COLO668 (cell line): Measurements from ENCODE around the gene ATF3.

Experiments used
- DNase-seq: peaks from one replicate; lab custom pipeline; 2025; ENCODE audit not compliant: unreplicated experiment; lab: John Stamatoyannopoulos, UW

The ATF3 gene

DNA sequence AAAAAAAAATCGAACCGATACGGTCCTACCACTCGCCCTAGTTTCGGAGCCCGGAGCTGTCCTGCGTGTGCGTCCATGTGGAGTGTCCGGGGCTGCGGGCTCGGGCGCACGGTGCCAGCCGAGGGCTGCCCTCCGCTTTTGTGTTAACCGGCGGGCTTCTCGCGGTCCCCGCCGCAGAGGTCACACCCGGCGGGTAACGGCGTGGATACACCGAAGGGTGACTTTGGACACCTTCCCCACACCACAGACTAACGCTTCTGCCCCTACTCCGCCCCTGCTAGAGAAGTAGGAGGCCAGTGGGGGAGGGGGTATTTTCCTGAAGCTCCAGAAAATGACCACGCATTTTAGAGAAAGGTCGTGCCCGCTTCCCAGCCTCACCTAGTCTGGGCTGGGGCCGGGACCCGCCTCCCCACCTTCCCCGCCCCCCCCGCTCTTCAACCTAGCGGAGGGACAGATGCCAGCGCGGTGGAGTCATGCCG, 609 bp upstream of the ATF3 start:
- no peak for DNase-seq

DNA sequence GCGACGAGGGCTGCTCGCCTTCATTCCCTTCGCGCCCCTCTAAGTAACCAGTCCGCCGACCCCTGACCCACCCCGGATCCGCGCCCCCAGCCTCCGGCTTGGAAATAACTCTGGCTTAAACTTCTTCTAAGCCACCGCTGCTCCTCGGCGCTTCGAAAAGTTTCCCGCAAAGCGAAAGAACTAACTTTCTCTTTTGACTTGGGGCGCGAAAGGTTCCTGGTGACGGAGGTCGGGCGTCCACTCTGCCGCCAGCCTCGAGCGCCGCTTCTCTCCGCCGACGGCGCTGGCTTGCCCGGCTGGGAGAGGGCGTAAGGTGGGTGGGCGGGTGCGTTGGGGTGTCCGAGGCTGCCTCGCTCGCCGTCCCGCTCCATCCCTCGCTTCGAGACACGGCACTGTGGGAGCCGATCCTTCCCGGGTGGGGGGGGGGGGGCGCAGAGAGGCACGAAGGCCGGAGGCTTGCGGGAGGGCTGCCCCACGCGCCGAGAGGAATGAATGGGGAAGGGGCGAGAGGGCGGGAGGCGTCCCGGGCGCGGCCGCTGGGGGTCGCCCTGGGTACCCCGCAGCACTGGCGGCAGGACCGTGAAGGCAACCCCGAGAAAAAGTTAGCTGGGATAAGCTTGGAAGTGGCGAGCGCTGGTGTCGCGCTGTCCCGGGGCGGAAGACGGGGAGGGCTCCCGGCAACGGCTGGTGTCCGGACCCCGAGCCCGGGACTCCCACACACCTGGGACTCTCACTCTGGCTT, 569 bp downstream of the ATF3 start:
- DNase-seq, result peak; percentile 77

DNA sequence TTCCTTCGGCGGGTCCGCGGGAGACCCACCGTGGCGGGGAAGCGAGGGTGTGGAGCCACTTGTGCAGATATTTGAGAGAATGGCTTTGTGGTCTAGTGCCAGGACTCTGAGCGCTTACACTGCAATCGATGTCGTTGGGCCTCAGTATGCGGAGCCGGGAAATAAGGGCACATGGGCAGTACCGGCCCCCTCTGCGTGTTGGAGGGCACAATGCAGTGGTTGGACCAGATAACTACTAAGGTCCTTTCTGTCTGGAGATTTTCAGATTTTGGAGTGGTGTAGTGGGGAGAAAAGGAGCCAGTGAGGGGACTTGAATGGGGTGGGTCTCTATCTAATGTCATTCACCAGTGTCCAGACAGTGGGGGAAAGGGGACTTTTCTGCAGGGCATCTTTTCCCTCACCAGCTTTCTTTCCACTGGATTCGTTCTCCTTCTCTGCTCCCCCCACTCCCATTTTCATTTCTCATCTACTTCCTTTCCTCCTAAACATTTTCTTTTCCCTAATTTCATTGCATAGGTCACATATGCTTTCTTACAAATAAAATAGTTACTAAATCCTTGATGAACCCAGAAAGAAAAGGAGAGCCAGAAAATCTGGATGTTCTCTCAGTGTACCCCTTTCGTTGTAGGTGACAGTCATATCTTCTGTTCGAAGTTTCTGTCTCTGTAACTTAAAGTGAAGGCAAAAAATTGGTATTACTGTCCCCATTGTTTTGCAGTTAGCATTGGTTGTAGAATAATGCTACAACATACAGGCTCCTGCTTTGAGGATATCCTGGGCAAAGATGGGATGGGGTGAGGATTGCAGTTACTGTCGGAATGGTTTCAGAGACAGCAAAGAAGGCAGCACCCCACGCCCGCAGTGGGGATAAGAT, 1.4 kb downstream of the ATF3 start:
- no peak for DNase-seq

DNA sequence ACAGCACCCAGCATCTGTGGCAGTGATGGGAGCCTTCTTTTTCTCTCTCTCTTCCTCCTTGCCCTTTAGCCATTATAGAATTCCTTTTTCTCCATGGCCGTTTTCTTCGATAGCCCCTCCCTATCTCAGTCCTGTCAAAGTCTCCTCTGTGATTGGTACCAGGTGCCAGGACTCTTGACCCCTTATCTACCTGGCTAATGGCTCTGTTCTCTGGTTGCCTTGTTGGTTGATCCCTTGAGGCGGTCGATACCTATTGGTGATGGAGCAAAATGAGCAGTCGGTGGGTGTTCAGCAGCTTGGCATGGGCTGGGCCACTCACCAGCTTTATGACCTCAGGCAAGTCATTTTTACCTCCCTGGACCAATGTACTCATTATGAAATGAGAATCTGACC, 2.0 kb downstream of the ATF3 start:
- no peak for DNase-seq

DNA sequence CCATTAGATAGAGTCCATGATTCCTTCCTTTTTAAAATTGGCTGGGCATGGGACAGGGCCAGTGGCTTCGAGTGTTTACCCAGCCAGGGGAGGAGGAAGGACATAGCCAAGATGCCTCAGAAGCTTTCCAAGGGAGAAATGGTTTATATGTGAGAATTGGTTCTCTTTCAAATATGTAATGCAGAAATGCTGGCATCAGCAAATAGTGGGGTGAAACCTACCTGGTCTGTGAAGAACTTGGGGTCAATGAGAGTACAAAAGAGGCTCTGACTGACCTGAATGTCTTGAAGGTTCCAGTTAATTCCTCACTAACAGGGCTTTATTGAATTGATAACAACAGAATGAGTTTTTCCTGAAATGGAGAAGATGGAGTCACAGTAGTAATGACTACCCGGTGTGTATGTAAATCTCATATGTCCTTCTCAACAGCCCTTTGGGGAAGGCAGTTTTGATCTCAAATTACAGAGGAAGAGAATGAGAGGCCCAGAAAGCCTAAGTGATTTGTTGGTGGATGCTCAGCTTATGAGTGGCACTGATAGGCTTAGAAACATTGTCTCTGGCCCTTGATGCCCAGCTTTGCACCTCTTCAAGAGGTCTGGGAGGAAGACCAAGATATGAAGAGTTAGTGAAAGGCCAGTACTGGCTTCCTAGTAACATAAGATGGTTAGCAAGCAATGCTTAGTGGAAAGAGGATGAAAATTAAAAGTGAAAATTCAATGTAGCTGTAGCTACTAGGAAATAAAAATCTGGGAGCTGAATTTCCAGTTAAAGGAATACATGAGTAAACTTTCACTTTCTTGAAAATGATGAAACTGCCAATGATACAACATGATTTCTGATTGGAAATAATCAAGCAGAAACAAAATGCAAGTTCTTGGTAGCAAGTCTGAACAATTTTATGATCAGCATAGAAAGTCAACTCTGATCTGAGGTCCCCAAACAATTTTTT, 2.7 kb downstream of the ATF3 start:
- DNase-seq, result no peak

DNA sequence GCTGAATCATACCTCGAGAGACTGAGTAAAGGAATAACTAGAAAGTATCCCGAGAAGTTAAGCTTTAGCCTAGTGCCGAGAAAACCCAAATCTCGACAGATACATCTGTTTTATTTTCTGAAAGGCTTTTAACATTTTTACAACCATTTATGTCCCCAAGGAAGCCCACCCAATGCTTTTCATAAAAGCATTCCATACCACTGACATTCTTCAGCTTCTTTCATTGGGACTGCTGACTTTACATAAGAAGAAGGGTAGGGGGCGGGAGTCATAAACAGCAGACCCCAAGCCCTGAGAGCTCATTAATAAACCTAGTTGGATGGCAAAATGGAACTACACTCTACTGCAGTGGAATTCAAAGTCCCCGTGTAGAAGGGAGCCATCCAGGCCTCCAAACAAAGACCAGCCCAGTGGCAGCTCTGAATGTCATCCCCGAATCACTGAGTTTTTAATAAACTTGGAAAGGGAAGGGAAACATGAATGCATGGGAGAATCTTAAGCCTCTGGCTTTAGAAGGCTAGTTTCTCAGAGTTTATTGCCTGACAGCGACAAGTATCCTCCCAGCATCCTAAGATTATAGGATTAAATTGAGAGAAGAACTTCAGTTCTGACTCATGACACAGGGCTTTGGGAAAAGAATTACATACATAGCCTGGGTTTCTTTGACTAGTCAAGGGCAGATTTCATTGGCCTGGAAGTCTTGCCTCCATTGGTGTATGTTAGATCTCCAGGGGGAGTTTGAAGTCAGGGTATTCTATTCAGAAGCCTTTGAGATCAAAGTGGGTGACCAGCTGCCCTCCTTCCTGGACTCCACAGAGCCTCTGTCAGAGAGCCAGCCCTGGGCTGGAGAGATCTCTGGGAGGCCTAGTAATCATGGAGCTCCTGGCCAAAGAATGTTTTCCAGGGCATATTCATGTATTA, 3.7 kb downstream of the ATF3 start:
- no peak for DNase-seq

DNA sequence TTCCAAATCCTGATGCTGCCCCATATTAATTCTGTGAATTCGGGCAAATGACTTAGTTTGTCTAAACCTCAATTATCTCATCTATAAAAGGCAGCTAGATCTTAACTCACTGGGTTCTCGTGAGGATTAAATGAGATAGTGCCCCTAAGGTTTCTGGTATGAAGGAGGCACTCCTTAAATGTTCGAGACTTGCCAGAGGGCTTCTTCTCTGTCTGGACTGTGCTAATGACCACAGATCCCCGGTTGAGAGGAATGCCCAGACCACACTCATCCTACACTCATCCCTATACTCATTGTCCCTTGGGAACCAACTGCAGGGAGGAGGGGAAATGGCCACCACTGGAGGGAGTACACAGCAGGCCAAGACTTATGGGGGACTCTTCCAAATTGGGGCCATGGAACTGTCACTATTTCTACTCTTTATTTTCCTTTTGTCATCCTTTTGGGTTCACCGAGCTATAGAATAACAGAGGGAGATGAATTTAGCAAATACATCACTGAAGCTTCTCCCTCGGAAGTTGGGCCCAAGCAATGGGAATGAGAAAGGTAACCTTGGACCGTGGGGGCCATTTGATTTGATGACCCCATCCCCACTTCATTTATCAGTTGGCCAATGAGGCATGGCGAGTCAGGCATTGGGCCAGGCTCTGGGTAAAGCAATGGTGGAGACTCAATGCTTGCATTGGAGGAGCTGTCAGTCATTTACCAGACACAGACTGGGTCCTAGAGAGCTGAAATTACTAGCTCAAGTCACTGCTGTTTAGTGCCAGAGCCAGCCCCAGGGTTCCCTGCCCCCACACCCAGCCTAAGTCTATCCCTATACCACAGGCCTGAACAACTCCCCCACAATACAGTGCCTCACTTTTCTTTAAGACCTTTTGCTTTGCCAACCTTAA, 5.1 kb downstream of the ATF3 start:
- no peak for DNase-seq

DNA sequence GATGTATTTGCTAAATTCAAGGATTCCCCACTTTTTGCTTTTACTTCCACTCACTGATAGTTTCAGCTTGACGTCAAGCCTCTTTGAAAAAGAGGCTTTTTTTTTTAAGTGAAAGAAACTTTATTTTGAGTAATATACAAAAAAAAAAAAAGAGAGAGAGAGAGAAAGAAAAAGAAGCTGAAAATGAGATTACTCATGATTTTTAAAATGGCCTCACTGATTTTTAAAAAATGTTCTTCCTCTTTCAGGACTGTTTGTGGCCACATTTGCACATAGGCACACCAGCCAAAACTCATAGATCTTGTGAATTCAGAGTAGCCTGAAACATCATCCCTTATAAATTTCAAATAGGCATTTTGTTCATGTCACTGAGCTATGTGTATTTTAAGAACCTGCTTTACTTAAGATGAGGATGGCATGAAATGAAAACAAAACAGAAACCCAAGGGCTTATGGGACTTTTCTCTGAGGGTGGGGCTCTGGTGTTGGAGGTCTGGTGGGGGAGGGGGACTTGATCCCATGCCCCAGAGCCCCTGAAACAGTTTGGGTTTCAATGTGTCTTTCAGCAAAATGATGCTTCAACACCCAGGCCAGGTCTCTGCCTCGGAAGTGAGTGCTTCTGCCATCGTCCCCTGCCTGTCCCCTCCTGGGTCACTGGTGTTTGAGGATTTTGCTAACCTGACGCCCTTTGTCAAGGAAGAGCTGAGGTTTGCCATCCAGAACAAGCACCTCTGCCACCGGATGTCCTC, 6.1 kb downstream of the ATF3 start:
- DNase-seq, result no peak

DNA sequence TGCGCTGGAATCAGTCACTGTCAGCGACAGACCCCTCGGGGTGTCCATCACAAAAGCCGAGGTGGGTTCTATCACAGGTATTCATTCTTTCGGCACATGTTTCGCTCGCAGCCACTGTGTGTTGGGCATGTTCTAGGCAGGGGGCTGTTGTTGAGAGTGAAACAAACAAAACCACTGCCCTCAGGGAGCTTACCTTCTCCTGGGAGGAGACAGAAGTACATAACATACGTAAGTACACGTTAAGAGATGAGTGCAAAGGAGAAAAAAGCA, 6.6 kb downstream of the ATF3 start:
- DNase-seq, result no peak

DNA sequence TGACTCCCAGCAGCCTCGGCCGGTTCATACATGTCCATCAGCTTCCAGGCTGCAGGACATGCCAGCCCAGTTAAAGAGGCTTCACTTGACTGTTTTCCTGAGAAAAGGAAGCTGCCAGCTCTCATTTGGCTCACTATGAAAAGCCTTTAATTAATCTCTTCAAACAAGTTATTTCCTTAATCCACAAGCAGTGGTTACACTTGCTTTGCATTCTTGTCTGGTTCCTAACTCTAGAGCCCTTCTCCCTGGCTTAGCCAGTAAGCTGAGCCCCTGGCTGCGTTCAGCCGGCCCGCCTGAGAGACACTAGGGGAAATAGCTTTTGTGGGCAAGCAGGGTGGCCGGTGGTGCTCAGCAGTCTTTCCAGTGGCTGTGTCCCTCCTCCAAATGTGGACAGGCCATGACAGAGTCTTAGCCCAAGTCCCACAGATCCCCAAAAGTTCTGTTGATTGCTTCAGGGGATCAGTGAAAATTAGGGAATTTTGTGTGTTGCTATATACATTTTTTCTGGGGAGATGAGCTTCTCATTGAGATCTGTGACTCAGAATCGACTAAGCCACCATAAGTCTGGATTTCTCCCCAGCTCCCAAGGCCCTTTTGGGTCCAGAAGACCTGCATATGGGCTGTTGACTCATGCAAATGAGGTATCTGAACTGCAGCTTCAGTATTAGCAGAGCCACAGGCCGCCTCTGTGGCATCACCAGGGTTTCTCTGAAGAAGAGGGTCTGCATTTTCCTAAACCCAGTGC, 10.1 kb downstream of the ATF3 start:
- no peak for DNase-seq

DNA sequence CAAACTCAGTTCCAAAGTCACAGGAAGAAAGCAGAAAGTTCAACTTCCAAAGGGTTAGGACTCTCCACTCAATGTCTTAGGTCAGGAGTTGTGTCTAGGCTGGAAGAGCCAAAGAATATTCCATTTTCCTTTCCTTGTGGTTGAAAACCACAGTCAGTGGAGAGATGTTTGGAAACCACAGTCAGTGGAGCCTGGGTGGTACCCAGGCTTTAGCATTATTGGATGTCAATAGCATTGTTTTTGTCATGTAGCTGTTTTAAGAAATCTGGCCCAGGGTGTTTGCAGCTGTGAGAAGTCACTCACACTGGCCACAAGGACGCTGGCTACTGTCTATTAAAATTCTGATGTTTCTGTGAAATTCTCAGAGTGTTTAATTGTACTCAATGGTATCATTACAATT, 11.7 kb downstream of the ATF3 start:
- DNase-seq, result no peak

DNA sequence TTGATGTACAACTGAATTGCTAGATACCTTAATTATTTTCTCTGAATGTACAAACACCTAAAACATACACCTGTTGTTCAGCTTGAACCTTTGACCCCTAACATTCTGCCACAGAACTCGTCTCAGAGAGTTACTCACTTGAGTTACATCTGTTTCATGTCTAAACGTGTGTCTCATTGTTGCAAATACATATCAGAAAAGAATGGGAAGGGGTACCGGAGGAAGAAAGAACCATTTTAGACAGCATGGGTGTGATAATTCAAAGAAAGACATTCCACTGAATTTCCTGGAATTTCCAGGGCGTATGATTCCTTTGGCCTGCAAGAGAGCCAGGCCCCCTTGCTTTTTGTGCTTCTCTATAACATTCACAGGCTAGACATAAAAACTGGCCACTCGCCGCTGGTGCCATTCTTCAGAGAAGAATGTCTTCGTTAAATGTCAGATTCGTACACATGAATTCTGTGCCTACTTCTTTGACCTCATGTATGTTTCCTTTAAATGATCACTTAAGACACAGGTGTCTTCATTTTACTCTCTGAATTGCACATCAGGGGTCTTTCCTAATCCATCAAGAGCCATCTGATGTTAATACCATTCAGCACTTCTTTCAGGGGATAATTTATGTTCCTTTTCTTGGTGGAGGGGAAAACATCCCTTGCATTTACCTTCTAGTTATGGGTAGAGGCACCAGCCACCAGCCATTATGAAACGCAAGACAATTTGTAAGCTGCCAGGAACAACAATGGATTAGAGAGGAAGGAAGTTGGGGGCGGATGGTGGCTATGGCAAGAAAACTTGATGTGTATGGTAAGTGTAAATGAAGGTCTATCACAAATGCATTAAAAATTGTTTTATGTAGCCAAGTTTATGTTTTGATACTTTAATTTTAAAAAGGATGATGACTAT, 12.7 kb downstream of the ATF3 start:
- no peak for DNase-seq

DNA sequence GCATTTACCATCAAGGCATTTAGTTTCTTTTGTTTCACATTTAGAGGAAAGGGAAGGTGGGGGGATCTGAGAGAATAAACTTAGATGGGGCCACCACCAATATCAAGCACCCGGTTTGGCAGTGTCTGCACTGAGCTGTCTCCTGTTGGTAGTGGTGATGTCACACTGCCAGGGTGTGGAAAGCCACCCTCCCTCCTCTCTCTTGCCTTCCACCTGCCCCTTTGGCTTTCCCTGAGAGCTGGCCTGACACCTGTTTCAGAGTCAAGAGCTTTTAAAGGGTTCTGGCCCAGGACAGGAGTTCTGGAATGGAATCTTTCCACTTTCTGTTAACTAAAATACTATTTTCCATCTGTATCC, 13.4 kb downstream of the ATF3 start:
- DNase-seq, result peak; percentile 18

DNA sequence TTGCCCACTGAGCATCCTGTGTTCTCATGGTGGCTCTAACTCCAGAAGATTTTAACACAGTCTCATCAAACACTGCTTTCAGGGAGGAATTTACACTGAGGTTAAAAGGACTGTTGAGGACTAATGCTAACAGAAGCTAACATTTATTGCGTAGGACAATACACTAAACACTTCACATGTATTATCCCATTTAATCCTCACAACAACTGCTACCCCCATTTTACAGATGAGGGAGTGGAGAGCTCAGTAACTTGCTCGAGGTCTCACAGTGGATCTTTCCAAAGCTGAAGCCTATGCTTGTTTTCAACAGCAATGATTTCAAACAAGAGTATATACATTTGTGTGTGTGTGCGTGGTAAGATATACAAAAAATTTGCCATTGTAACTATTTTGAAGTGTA, 13.9 kb downstream of the ATF3 start:
- no peak for DNase-seq

DNA sequence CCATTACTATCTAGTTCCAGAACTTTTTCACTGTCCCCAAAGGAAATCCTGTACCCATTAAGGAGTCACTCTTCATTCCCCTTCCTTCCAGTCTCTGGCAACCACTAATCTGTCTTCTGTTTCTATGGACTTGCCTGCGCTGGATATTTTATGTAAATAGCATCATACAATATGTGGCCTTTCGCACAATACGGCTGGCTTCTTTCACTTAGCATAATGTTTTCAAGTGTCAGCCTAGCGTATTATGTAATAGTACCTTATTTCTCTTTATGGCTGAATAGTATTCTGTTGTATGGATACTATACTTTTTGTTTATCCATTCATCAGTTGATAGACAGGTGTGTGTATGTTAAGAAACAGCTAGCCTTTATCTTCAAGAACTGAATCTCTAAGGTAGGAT, 14.3 kb downstream of the ATF3 start:
- DNase-seq, result no peak

DNA sequence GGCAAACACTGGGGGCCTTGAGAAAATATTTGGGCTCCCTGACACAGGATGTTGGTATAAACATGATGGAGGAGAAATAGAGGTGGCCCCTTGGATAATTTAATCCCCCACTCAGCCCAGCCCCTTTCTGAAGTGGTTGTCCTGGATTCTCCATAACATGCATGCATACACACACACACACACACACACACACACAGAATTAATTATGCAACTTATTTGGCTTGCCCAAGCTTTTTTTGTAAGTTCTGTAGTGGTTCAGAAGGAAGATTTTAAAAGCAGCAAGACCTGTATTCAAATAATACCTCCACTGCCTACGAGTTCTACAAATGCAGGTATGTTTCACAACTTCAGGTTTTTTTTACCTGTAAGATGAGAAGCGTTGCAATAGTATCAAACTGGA, 15.0 kb downstream of the ATF3 start:
- no peak for DNase-seq

DNA sequence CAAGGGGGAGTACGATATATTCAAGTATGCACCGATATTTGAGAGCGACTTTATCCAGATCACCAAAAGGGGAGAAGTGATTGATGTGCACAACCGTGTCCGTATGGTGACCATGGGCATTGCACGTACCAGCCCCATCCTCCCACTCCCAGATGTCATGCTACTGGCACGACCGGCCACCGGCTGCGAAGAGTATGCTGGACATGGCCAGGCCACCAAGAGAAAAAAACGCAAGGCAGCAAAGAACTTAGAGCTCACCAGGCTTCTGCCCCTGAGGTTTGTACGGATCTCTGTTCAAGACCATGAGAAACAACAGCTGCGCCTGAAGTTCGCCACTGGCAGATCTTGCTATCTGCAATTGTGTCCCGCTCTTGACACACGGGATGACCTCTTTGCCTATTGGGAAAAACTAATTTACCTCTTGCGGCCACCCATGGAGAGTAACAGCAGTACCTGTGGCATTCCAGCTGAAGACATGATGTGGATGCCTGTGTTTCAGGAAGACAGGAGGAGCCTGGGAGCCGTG, 16.5 kb downstream of the ATF3 start:
- no peak for DNase-seq
